HepG2 (cell line): ENCODE data around the gene C1orf116. TPM values are rescaled to one million over a fixed set of nuclear protein-coding genes. Genes with fewer than 3 reads are reported as not detected.
A peak's percentile ranks its signal among the peaks of the same experiment; 100 is the strongest.

Source experiments
- EHMT2 ChIP-seq: fragments of 200-600 bp; sonication (generic); IDR thresholded peaks from 2 replicates; pipeline ENCODE4 v1.7.0; 2017; ENCODE audit warnings: antibody characterized with exemption, low read depth, low read length, borderline replicate concordance
- ELF3 ChIP-seq: IDR thresholded peaks from 2 replicates; pipeline ENCODE4 v1.6.1; 2016; ENCODE audit warnings: missing genetic modification reagents, missing compliant biosample characterization
- FOXA1 ChIP-seq, 2 experiments: fragments of 450-650 bp in 1 of 2; sonication (generic) in 1 of 2; formaldehyde crosslinking in 1 of 2; IDR thresholded peaks; 2 replicates each; pipeline versions ENCODE4 v1.4.0 to v1.6.1; 2016 to 2020; ENCODE audit warnings: missing genetic modification reagents in 1 of 2
- HDAC6 ChIP-seq: fragments of 200-600 bp; sonication (generic); IDR thresholded peaks from 2 replicates; pipeline ENCODE4 v1.7.0; 2017; ENCODE audit warnings: mild to moderate bottlenecking, antibody characterized with exemption, low read length, low read depth
- HNRNPH1 ChIP-seq: fragments of 200-400 bp; formaldehyde crosslinking; optimal IDR thresholded peaks from 2 replicates; pipeline ENCODE3; 2017; ENCODE audit warnings: mild to moderate bottlenecking, low read depth, low read length
- KAT8 ChIP-seq: IDR thresholded peaks from 2 replicates; pipeline ENCODE4 v1.6.1; 2016; ENCODE audit warnings: missing genetic modification reagents, missing compliant biosample characterization
- NFYB ChIP-seq: sonication (generic); formaldehyde crosslinking; IDR thresholded peaks from 2 replicates; pipeline ENCODE4 v1.4.0; 2020; ENCODE audit warnings: missing genetic modification reagents
- SMAD3 ChIP-seq: sonication (generic); formaldehyde crosslinking; IDR thresholded peaks from 2 replicates; pipeline ENCODE4 v1.4.0; 2020; ENCODE audit warnings: missing genetic modification reagents
- SMC3 ChIP-seq: IDR thresholded peaks from 2 replicates; pipeline ENCODE4 v1.6.1; 2011; ENCODE audit warnings: low read length, improper control_type of control experiment
- SPEN ChIP-seq: sonication (generic); formaldehyde crosslinking; IDR thresholded peaks from 2 replicates; pipeline ENCODE4 v1.5.1; 2020; ENCODE audit warnings: low read depth, mild to moderate bottlenecking, missing genetic modification reagents
- TCF12 ChIP-seq, 2 experiments: fragments of 450-650 bp in 1 of 2; sonication (generic) in 1 of 2; formaldehyde crosslinking in 1 of 2; IDR thresholded peaks; 2 replicates each; pipeline versions ENCODE4 v1.6.1 to v1.8.0; 2017 to 2022; ENCODE audit warnings: antibody characterized with exemption in 1 of 2, mild to moderate bottlenecking in 1 of 2, missing genetic modification reagents in 1 of 2, moderate library complexity in 1 of 2
- ZFP37 ChIP-seq: sonication (generic); formaldehyde crosslinking; IDR thresholded peaks from 2 replicates; pipeline ENCODE4 v1.4.0; 2020; ENCODE audit warnings: missing genetic modification reagents, borderline replicate concordance
- ZNF205 ChIP-seq: IDR thresholded peaks from 2 replicates; pipeline ENCODE4 v1.6.1; 2018; ENCODE audit warnings: missing biosample characterization, missing genetic modification reagents
- ZNF253 ChIP-seq: sonication (generic); formaldehyde crosslinking; IDR thresholded peaks from 2 replicates; pipeline ENCODE4 v1.8.0; 2022; ENCODE audit warnings: mild to moderate bottlenecking, missing genetic modification reagents, borderline replicate concordance
- ZNF382 ChIP-seq: sonication (generic); formaldehyde crosslinking; IDR thresholded peaks from 2 replicates; pipeline ENCODE4 v1.5.0; 2020; ENCODE audit warnings: missing genetic modification reagents, mild to moderate bottlenecking, borderline replicate concordance
- ZNF547 ChIP-seq: sonication (generic); formaldehyde crosslinking; IDR thresholded peaks from 2 replicates; pipeline ENCODE4 v1.5.1; 2020; ENCODE audit warnings: mild to moderate bottlenecking, missing genetic modification reagents
- ZNF550 ChIP-seq: sonication (generic); formaldehyde crosslinking; IDR thresholded peaks from 2 replicates; pipeline ENCODE4 v1.4.0; 2020; ENCODE audit warnings: mild to moderate bottlenecking, missing genetic modification reagents, borderline replicate concordance
- ZNF570 ChIP-seq: sonication (generic); formaldehyde crosslinking; IDR thresholded peaks from 2 replicates; pipeline ENCODE4 v1.4.0; 2020; ENCODE audit warnings: mild to moderate bottlenecking, missing genetic modification reagents, borderline replicate concordance
- ZNF781 ChIP-seq: sonication (generic); formaldehyde crosslinking; IDR thresholded peaks from 2 replicates; pipeline ENCODE4 v1.5.1; 2020; ENCODE audit warnings: borderline replicate concordance, mild to moderate bottlenecking, missing genetic modification reagents; ENCODE audit errors: not compliant biosample characterization
- polyA plus RNA-seq, 8 experiments: library from polyadenylated mRNA; depleted of rRNA in 3 of 8; stranded (reverse) in 7 of 8; unstranded in 1 of 8; fragments of >200 nt; fragmentation: Illumina TruSeq in 4 of 8; extraction: Trizol in 4 of 8; gene quantifications; 2 replicates each; pipeline versions ENCODE4 v1.2.1 to v1.2.3, GENCODE V29; 2011 to 2016; ENCODE audit warnings: low read depth in 4 of 8, missing spikeins in 1 of 8, mixed read lengths in 1 of 8; ENCODE audit not compliant: insufficient read depth in 1 of 8
- total RNA-seq, 5 experiments: library from RNA; depleted of rRNA; stranded (reverse); fragments of >200 nt; fragmentation: Illumina TruSeq; extraction: Trizol; gene quantifications; 2 replicates each; pipeline ENCODE4 v1.2.3, GENCODE V29; 2016; ENCODE audit warnings: low read depth in 1 of 5
- TF ChIP-seq, protein P1 (sequence below): sonication (generic); formaldehyde crosslinking; conservative IDR thresholded peaks from 2 replicates; pipeline ENCODE4 v1.4.0; 2020; ENCODE audit warnings: missing genetic modification reagents
- TF ChIP-seq, protein P2 (sequence below): sonication (generic); formaldehyde crosslinking; IDR thresholded peaks from 2 replicates; pipeline ENCODE4 v1.5.0; 2020; ENCODE audit warnings: mild to moderate bottlenecking, missing genetic modification reagents, moderate library complexity

The C1orf116 gene
- total and polyA plus RNA-seq, 2 of the 13 experiments (the other 11 are each of a cell fraction or from before 2014, with no cell fraction given): 0.51 to 0.95 TPM

GRCh38 chr1:207021139-207021861 lies 11.3 kb downstream of the C1orf116 start (continued):
- TF ChIP-seq ZNF550 (CRISPR knock-in tag): no peak
- no peak for TF ChIP-seq NFYB
- TF ChIP-seq FOXA1 (IDR thresholded peaks at IDR 0.05): no peak
- TF ChIP-seq FOXA1 (CRISPR knock-in tag; IDR thresholded peaks at IDR 0.05): peak; percentile 45; the same call in 1 of the 2 replicates
- no peak for TF ChIP-seq ZNF547 (CRISPR knock-in tag)
- no peak; the same call in 1 of the 2 replicates for TF ChIP-seq EHMT2
- TF ChIP-seq ZNF205 (CRISPR knock-in tag): no peak
- TF ChIP-seq SPEN (CRISPR knock-in tag): no peak
- TF ChIP-seq ZFP37 (CRISPR knock-in tag): no peak
- no peak for TF ChIP-seq HNRNPH1
- no peak for TF ChIP-seq HDAC6
- TF ChIP-seq, protein P1, sequence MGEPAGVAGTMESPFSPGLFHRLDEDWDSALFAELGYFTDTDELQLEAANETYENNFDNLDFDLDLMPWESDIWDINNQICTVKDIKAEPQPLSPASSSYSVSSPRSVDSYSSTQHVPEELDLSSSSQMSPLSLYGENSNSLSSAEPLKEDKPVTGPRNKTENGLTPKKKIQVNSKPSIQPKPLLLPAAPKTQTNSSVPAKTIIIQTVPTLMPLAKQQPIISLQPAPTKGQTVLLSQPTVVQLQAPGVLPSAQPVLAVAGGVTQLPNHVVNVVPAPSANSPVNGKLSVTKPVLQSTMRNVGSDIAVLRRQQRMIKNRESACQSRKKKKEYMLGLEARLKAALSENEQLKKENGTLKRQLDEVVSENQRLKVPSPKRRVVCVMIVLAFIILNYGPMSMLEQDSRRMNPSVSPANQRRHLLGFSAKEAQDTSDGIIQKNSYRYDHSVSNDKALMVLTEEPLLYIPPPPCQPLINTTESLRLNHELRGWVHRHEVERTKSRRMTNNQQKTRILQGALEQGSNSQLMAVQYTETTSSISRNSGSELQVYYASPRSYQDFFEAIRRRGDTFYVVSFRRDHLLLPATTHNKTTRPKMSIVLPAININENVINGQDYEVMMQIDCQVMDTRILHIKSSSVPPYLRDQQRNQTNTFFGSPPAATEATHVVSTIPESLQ (CRISPR knock-in tag): no peak
- TF ChIP-seq, protein P2, sequence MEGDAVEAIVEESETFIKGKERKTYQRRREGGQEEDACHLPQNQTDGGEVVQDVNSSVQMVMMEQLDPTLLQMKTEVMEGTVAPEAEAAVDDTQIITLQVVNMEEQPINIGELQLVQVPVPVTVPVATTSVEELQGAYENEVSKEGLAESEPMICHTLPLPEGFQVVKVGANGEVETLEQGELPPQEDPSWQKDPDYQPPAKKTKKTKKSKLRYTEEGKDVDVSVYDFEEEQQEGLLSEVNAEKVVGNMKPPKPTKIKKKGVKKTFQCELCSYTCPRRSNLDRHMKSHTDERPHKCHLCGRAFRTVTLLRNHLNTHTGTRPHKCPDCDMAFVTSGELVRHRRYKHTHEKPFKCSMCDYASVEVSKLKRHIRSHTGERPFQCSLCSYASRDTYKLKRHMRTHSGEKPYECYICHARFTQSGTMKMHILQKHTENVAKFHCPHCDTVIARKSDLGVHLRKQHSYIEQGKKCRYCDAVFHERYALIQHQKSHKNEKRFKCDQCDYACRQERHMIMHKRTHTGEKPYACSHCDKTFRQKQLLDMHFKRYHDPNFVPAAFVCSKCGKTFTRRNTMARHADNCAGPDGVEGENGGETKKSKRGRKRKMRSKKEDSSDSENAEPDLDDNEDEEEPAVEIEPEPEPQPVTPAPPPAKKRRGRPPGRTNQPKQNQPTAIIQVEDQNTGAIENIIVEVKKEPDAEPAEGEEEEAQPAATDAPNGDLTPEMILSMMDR (CRISPR knock-in tag): peak; percentile 45
- TF ChIP-seq ZNF382 (CRISPR knock-in tag): no peak
- TF ChIP-seq ZNF570 (CRISPR knock-in tag): no peak
- TF ChIP-seq ZNF781: no peak
- TF ChIP-seq ZNF253 (CRISPR knock-in tag): no peak
- TF ChIP-seq ELF3: 0 out of 2 replicates have a peak, but pooled peaks have one; percentile 18
- TF ChIP-seq TCF12 (IDR thresholded peaks at IDR 0.05): no peak
- no peak for TF ChIP-seq TCF12 (CRISPR knock-in tag; IDR thresholded peaks at IDR 0.05)
- 0 out of 2 replicates have a peak, but pooled peaks have one; percentile 14 for TF ChIP-seq KAT8 (CRISPR knock-in tag)
- 0 out of 2 replicates have a peak, but pooled peaks have one; percentile 22 for TF ChIP-seq SMC3
- no peak for TF ChIP-seq SMAD3 (CRISPR knock-in tag)
